HG02970 (cell line): ENCODE measurements around the gene DNAJC3.
"Not testable (repeated sequence)": the region's sequence is repeated elsewhere in the genome, so short reads cannot be mapped to it uniquely, and the experiment has no call there.

ENCODE experiments used
- ATAC-seq: cut with Tn5 transposase; IDR thresholded peaks from one replicate; pipeline ENCODE4 v1.9.1; 2021; ENCODE audit warnings: mild to moderate bottlenecking, moderate library complexity, moderate number of reproducible peaks; ENCODE audit not compliant: unreplicated experiment, low FRiP score

Gene DNAJC3

DNA sequence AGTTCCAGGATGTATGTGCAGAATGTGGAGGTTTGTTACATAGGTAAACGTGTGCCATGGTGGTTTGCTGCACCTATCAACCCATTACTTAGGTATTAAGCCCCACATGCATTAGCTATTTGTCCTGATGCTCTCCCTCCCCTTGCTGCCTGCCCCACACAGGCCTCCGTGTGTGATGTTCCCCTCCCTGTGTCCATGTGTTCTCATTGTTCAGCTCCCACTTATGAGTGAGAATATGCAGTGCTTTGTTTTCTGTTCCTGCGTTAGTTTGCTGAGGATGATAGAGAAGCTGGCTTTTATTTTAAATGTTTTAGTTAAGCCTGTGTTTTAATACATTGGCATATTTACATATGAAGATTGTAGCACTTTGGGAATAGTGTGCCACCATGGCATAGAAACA is 85.7 kb downstream of the DNAJC3 start:
- ATAC-seq, result not testable (repeated sequence)

DNA sequence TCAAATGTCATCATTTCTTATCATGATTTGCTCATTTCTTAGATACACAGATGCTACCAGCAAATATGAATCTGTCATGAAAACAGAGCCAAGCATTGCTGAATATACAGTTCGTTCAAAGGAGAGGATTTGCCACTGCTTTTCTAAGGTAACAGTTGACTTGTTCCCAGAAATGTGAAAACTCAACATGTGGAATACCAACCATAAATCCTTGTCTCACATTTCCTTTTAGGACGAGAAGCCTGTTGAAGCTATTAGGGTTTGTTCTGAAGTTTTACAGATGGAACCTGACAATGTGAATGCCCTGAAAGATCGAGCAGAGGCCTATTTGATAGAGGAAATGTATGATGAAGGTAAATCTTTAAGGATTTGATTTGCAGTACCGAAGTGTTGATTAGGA is 86.7 kb downstream of the DNAJC3 start:
- no peak for ATAC-seq

DNA sequence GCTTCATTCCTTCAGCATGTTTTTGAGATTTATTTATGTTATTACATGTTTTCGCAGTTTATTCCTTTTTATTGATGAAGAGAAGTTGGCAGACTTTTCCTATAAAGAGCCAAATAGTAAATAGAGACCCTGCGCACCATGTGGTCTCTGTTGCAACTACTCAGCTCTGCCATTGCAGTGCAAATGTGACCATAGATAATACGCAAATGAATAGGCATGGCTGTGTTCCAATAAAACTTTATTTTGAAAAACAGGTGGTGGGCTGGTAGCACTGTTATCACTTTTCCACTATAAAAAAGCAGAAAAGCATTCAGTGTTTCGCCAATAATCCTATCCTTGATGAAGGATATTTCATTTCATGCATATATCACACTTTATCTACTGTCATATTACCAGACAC is 95.0 kb downstream of the DNAJC3 start:
- ATAC-seq, result no peak

DNA sequence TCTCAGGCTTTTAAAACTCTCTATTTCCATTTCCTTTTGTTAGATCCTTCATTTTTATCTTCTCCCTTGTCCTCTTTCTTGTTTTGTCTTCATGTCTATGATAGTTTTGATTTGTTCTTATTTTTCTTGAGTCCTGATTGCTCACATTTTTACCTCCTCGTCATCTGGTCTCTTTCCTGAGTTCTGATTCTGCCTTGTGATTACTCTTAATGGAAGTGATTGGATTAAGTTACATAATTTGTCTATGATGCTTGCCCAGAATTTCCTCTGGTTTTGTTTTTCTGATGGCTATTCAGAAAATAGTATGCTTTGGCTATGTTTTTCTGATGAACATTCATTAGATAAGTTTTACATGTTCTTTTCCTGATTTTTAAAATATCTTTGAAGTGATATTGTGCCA is 102.6 kb downstream of the DNAJC3 start:
- no peak for ATAC-seq

DNA sequence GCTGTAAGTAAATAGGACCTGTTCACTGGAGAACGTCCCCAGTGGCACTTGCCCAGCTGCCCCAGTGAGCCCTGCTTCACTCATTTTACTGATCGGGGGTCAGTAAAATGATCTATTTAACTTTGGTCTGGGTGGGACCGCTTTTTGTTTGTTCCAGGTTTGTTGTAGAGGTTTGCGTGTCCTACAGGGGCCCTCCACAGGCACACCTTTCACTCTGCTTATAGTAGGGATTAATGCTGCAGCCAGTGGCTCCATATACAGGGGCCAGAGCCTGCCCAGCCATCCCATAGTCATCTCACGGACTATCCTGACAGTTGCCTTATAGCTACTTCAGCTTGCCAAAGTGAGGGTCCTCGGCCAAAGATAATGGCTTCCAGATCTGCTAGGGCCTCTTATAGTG is 104.1 kb downstream of the DNAJC3 start:
- ATAC-seq, result no peak

DNA sequence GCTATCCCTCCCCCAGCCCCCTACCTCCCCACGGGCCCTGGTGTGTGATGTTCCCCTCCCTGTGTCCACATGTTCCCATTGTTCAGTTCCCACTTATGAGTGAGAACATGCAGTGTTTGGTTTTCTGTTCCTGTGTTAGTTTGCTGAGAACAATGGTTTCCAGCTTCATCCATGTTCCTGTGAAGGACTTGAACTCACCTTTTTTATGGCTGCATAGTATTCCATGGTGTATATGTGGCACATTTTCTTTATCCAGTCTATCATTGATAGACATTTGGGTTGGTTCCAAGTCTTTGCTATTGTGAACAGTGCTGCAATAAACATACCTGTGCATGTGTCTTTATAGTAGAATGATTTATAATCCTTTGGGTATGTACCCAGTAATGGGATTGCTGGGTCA is 105.0 kb downstream of the DNAJC3 start:
- ATAC-seq, result not testable (repeated sequence)

DNA sequence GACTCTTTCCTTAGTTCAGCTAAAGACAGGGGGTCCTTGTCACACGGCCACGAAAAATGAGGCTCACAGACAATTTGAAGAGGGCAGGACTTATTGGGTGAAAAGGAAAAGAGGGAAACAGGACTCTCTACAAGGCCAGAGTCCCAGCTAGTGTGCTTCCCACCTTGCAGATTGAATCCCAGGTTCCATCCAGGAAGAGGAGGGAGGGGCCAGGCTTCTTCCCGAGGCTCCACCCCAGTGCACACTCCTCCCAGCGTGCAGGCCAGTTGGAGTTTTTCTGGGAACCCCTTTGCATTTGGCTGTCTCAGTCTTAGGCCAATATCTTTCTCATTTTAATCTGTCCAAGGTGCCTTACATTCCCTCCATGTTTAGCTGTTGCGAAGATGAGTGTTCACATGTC is 106.8 kb downstream of the DNAJC3 start:
- ATAC-seq, result no peak

DNA sequence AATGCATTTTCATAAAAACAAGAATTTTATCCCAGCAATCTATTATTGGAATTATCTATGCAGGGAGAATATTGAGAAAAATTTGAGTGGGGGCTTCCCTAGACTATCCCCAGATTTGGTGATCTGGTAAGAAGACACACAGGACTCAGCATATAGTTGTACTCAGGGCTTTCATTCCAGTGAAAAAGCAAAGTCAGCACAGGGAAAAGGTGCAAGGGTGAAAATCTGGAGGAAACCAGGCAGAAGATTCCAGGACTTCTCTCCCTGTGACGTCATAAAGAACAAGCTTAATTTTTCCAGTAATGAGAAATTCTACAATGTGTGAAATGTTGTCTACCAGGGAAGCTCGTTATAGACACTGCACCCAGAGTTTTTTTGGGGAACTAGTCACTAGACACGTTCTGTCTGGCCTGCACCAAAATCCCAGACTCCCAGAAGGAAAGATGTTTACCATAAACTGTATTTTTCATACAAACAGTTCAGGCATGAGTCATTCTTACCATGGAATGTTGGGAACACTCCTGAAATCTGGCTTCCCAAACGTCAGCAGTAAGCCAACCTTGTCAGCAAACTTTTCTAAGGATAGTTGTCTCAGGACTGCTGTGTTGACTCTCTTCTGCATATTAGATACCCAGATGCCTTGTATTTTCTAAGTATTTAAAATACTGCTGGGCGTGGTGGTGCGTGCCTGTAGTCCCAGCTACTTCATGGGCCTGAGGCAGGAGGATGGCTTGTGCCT is 107.4 kb downstream of the DNAJC3 start:
- no peak for ATAC-seq

DNA sequence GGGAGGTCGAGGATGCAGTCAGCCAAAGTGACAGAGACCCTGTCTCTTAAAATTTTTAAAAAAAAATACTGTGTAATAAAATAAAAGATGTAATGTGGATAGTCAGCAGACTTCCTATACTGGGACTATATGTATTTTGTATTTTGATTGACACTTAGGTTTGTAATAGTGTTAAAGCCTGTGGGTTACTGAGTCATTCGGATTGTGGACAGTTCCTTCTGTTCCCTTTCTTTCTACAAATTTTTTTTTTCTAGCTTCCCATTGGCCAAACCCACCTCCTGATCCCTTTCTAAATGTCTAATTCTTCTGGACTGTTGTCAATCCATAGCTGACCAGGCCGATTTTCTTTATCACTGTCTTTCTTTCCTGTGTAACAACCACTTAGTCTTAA is 108.0 kb downstream of the DNAJC3 start:
- no peak for ATAC-seq

DNA sequence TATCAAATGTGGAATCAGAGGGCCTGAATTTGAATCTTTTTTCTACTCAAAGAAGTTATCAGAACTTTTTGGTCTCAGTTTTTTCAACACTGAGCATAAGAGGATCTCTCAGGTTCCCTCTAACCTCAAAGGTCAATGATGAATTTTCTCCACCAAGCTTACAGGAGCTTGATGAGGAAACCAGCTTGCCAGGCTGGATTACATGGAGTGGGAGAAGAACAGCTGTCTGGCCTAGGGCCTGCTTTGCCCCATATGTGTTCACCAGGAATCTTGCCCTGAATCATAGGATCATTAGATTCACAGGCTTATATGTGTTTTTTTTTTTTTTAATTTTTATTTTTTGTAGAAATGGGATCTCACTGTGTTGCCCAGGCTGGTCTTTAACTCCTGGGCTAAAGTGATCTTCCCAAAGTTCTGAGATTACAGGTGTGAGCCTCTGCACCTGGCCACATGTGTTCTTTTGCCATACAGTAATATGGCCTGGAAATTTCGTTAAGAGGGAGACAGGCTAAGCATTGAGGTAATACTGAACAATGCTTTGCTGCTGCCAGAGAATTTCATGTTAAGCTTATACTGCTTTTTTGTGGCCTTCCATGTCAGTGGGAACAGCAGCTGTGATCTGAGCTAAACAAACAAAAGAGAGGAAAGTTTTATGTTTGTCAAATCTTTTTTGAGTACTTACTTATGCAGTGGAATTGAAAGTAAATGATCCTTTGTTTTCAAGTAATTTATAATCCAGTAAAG is 110.6 kb downstream of the DNAJC3 start:
- ATAC-seq, result no peak

DNA sequence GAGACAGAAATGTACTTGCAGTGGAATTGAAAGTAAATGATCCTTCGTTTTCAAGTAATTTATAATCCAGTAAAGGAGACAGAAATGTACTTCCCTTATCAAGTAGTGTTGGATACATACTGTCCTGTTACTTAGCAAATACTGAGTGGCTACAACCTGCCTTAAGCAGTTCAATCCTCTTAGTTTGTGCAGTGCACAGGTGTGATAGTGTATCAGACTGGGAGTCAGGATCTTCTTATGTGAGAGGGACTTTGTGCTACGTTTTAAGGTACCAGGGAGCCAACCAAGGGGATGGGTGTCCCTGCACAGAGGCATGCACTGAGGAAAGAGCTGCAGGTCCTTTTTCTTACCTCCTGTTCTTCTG is 111.1 kb downstream of the DNAJC3 start:
- no peak for ATAC-seq

DNA sequence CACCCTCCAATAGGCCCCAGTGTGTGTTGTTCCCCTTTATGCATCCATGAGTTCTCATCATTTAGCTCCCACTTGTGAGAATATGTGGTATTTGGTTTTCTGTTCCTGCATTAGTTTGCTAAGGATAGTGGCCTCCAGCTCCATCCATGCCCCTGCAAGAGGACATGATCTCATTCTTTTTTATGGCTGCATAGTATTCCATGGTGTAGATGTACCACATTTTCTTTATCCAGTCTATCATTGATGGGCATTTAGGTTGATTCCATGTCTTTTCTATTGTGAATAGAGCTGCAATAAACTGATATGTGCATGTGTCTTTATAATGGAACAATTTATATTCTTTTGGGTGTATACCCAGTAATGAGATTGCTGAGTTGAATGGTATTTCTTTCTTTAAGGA is 112.4 kb downstream of the DNAJC3 start:
- ATAC-seq, result not testable (repeated sequence)

DNA sequence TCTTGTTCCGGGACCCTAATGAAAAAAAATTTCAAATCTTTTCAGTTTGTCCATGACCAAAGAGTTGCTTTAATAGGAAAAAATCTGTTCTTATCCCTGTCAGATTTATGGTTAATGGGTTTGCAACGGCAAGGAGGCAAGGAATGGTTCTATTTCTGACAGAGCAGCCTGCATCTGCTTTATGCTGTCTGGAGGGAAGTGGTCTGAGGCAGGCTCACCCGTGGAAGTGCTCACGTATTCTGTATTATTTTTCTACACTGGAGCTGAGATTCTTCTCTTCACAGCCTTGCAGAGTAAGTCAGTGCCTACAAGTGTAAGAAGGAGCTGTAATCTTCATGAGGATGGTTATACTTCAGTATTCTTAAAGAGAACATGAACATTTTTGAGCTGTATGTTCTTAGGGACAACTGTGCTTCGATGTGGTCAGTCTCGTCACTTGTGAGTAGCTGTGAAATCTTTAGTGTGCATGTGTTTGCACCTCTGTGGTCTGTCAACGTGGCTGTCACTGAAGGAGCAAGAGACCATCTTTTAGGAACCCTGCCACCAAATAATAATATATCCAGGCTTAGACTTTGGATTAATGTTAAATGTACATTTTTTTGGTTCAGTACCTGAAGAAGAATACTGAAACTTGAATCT is 114.3 kb downstream of the DNAJC3 start:
- ATAC-seq, result no peak

DNA sequence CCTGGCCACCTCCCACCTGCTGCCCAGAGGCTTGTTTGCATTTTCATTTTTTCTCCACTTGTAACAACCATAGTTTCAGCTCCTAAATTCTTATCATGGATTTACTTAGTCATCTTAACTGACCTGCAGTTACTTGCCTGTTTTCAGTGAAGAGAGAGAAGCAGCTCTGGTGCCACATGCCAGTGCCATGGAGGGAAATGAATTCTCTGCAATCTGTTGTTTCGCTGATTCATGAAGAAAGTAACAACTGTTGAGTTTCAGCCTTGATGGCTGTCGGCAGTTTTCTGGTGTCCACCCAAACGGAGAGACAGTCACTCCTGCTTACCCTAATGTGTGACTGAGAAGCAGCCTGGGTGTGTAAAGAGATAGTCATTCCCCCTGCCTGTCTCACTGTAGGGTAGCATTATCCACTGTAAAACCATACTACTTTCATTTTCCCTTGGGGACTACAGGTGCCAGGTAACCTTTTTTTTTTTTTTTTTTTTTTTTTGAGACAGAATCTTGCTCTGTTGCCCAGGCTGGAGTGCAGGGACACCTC is 116.1 kb downstream of the DNAJC3 start:
- ATAC-seq, result no peak

DNA sequence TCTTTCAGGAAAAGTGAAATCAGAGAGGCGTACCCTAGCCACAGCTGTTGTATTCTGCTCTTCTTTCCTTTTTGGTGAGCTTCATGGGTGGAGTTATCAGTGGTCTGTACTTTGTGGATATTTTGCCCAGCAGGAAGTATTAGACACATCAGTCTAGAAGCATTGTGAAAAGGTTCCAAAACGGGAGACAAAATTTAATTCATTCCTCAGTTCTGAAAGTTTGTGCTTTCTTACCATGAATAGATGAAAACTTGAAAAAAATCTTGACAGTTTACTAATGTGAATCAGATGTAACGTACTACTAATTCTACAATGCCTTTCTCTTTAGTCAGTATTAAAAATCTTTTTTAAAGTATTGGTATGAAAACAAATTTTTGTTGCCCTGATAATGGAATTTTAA is 116.8 kb downstream of the DNAJC3 start:
- no peak for ATAC-seq

DNA sequence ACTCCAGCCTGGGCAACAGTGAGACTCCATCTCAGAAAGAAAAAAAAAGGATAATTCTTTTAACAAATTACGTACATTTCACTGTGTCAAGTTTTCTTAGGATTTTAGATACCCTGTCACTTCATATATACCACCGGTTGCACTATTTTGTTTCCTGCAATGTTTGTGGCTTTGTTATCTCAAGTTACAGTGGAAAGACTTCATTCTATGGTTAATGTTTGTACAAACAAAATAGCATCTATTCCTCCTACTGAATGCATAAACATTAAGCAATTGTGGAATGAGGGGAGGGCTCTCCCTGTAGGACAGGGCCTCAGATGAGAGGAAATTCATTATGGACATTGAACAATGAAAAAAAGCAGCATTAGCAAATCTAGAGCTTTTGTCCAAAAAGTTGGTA is 120.1 kb downstream of the DNAJC3 start:
- no peak for ATAC-seq

DNA sequence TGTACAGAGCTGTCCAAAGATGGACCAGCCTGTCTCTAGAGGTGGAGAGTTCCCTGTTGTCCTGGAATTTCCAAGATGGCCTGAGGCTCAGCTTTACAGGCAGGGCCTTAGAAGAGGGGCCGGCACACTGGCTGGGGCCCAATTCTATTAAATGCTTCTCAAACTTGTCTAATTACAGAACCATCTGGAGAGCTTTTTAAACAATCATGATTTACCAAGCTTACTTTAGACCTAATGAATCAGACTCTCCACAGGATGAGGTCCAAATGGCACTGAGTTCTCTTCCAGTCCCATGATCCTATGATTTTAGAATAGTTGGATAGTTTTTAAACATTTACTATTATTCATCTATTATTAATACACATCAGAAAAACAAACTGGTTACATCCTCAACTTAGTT is 123.5 kb downstream of the DNAJC3 start:
- no peak for ATAC-seq

DNA sequence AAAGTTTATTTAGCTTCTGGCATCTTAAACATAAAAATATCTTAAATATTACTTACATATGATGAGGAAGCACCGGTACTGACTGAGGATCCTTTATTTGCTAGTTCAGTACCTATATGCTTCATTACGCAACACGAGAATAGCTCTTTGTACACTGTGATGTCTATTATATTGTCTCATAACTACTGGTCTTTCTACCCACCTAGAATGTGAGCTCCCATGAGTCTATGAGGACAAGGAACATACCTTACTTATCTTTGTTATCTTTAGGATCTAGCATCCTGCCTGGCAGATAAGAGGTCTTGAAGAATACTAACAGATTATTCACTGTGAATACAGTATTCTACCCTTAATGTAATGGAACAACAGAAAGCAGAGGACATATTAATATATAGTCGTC is 124.9 kb downstream of the DNAJC3 start:
- ATAC-seq, result no peak

DNA sequence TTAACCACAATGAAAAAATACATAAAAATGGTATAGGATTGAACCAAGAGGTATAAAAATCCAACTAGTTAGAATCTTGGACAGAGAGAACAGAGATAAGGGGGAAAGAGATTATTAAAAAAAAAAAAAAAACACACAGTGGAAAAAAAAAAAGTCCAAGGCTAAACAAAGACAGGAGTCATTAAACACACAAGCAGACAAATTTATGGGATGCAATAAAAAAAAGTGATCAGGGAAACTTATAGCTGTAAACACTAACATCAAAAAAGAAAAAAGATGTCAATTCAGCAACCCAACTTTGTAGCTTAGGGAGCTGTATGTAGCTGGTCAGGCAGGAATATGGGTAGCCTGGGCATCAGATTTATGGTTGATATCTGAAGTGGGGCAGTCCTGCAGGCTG is 129.0 kb downstream of the DNAJC3 start:
- ATAC-seq, result no peak

DNA sequence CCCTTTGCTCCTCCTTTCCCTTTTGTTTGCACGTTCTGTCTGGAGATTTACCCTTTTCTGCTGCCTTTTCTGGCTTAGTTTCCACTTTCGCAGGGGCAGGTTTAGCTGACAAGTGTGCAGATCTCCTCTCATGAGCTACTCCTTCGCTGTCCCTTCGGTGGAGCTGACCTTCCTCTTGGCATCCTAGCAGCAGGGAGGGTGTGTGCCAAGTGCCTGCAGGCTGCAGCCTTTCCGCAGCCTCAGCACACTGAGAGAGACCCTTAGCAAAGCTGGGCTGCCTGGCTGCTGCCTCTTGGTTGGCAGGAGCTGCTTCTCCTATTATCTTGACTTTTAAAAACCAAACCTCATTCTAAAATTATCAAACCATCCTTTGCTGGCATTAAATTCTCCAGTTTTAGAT is 132.5 kb downstream of the DNAJC3 start:
- ATAC-seq, result no peak

DNA sequence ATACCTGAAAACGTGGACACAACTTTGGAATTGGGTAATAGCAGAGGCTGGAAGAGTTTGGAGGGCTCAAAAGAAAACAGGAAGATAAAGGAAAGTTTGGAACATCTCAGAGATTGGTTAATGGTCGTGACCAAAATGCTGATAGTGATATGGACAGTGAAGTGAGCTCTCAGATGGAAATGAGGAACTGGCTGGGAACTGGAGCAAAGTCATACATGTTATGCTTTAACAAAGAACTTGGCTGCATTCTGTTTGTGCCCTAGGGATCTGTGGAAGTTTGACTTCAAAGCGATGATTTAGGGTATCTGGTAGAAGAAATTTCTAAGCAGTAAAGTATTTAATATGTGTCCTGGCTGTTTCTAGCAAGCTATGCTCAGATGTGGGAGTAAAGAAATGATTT is 136.2 kb downstream of the DNAJC3 start:
- ATAC-seq, result no peak

DNA sequence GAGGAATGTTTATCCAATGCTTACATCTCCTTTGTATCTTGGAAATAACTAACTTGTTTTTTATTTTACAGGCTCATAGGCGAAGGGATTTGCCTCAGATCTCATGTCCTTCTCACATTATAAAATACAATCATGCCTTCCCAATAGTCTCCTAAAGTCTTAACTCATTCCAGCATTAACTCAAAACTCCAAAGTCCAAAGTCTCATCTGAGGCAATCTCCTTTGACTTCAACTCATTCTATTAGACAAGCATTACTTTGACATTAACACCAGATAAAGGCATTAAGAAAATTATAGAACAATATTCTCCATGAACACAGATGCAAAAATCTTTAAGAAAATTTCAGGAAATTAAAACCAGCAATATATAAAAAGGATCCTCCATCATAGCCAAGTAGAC is 137.6 kb downstream of the DNAJC3 start:
- ATAC-seq, result no peak
